ENCODE data around the gene HMGN1.
A peak's percentile ranks its signal among the peaks of the same experiment; 100 is the strongest.
"Not testable (repeated sequence)": the region's sequence is repeated elsewhere in the genome, so short reads cannot be mapped to it uniquely, and the experiment has no call there.

HMGN1 gene, protein sequence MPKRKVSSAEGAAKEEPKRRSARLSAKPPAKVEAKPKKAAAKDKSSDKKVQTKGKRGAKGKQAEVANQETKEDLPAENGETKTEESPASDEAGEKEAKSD

DNA sequence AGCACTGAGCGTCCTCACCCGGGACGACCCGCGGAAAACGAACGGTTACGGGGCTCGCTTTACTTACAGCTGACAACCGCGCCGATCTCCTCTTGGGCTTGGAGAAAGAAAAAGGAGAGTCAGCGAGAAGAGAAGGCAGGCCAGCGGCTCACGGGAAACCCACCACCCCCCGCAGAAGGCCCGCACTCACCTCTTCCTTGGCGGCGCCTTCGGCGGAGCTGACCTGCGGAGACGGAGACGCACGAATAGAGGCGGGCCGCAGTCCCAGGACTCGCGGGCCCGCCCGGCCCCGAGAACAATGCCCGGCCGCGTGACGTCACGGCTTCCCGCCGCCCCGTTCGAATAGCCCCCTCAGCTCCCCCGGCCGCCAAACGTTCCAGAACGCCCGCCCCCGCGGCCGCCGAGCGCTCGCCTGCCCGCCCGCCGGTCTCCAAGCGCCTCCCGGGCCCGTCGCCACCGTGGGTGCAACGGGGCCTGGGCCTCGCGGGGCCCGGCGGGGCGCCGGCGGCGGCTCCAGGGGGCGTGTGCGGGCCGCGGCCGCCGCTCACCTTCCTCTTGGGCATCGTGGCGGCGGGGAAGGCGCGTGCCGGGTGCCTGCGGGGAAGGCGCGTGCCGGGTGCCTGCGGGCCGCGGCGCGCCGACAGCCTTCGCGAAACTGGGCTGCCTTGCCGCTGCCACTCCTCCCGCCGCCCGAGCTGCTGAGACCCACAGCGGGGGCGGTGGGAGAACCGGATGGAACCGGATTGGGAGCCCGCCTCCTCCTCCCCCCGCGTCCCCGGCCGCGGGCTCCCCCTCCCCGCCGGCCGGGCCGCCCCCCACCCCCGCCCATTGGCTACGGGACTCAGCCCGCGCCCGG, at the start of gene HMGN1:
Gene HMGN1 (minus strand): TSS at position 734 of the 856 bp plus-strand sequence. CDS start 171 bp downstream, at position 563.
- peak; percentile 93 for DNase-seq

DNA sequence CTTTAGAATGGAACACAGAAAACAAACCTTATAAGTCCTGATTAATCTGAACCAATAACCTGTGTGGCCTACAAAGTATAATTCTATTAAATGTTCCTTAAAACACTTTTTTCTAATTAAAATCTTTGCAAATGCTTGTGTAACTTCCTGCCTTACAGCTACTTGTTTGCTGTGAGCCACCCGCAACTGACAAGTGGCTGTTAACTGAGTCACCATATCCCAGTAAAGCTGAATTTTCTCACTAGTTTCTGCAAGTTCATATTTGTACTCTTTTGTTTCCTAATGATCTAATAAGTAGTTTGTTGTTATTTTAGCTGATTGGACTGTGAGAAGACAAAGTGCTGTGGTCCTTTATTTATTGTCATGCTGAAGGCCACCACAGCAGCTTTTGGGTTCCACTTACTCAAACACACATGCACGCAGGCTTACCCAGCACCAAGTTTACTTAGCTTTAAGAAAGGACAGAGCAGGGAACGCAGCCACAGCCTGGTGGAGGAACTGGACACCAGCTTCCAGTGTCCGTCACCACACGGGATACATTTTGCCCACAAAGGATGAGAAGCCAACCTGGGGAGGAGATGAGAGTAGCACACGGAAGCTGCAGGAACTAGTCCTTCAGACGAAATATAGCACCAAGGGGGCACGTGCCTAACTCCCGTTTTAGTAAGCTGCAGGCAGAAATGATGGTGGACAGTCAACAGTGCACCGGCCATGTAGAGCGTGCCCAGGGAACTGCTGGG, 48.9 kb upstream of the HMGN1 start:
- no peak for DNase-seq

DNA sequence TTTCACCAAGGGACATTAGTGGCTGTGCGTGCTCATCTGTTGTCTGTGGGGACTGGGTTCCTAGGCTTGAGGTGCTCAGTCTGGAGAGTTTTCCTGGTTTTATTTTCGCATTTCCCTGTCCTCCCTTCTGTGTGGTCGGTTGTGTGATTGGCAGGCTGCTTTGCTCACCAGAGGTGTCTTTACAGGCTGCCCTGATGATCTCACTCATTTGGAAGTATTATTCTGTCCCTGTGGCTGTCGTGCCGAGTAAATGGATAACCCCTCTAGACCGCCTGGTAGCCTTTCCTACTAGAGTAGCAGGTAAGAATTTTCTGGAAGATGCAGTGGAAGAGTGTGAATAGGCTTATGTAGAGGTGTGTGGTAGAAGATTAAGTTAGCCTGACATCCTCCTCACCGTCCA, 44.1 kb upstream of the HMGN1 start:
- DNase-seq, result no peak

DNA sequence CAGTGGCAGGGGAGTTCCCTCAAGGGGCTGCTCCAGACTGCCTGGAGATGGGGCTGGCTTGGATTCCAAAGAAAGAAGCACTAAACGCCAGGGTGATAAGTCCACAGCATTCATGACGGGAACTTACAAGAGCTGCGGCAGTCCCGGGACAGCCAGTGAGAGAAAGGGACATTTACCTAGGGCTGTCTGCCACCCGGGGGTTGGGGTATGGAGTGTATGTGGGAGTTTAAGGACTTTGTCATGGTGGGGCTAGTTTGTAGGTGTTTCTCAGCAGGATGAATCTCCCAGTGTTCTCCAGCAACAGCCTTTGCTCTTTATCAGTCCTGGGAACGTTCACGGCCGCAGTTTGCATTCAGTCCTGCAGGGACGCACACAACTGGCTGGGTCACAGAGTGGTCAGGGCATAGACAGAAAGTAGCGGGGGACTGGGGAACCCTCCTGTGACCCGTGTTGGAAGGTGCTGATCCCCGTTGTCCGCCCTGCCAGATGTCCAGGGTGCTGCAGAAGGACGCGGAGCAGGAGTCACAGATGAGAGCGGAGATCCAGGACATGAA, 41.4 kb upstream of the HMGN1 start:
- DNase-seq, result no peak

DNA sequence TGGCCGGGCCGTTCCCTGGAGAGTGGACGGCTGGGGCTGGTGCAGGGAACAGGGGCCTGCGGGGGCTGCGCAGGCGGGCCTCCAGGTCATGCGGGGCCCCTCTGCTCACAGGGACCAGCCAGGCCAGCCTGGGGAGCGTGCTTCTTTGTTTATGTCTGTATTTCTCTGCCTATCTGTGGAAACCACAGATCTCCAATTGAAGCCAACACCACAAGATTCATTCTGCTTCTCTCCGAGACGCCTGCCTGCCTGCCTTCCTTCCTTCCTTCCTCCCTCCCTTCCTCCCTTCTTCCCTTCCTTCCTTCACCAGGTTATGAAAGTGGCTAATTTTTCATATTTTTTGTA, 39.9 kb upstream of the HMGN1 start:
- no peak for DNase-seq

DNA sequence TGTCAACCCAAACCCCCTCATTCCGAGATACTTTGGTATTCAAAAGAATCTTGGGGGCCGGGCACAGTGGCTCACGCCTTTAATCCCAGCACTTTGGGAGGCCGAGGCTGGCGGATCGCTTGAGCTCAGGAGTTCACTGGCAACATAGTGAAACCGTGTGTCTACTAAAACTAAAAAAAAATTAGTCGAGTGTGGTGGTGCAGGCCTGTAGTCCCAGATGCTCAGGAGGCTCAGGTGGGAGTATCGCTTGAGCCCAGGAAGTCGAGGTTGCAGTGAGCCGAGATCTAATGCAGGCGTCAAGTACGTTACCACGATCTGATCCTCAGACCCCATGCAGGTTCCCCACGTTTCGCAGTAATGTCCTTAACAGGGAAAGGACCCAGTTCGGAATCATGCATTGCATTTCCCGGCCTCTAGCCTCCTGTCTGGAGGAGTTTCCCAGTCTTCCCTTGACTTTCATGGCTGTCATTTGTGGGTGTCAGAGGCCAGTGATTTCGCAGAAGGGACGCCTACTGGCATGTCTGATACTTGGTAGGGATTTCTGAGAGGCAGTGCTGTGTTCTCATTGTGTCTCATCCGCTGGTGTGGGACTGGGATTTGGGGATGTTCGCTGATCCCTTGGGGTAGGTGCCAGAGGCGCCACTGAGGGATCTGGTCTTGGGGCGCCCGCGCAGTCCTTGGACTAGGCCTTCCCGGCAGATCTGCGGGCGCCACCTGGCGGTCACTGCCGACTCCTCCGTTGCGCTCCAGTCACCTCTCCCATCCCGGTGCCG, 39.3 kb upstream of the HMGN1 start:
- DNase-seq, result peak; percentile 94

DNA sequence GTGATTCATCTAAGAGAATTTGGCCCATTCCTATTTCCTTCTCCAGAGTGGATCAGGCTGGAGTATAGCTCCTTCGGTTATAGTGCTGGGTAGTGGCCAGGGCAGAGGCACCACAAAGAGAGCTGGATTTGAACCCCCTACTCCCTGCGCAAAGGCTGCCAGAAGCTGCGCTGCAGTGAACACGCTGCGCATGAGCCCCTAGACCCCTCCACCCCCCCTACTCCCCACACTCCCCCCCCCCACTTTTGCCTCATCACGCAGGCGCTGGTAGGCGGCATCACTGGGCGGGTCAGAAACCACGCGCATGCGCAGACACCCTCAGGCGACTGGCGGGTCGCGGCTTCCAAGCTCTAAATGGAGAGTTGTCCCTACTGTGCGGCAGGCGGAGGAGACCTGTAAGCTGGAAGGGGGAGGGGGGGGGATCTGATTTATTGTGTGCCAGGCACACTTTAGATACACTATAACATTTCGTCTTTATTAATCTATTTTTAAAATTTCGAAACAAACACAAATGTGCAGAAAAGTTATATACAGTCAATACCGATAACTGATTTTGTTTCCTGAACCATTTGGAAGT, 38.7 kb upstream of the HMGN1 start:
- peak; percentile 96 for DNase-seq

DNA sequence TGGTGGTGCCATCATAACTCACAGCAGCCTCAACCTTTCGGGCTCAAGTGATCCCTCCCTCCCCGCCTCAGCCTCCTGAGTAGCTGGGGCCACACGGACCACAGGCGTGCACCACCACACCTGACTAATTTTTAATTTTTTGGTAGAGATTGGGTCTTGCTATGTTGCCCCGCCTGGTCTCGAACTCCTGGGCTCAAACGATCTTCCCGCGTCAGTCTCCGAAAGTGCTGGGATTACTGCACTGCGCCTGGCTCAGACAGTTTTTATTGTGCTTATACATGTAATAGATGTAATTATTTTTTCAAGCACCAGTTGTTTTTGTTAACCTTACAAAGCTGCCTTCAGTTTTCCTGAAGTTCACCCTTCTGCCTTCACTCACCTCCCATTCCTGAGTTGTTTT, 38.0 kb upstream of the HMGN1 start:
- DNase-seq, result no peak

DNA sequence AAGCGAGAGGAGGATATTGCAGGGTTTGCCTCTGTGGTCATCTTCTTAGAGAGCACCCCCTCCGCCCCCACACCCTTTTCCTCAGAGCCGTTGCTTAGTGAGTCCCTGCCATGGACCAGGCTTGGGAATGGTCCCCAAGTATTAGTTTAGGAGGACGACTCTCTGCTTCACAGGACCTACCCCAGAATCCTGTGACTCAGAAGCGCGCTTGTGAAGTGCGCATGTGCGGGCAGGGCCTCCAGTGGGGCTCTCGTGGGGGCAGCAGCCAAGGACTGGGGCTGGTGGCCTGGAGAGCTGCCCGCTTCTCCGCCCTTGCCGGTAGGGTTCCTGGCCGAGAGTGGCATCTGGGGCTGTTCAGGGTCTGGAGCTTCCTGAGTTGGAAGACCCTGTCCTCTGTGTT, 37.3 kb upstream of the HMGN1 start:
- no peak for DNase-seq

DNA sequence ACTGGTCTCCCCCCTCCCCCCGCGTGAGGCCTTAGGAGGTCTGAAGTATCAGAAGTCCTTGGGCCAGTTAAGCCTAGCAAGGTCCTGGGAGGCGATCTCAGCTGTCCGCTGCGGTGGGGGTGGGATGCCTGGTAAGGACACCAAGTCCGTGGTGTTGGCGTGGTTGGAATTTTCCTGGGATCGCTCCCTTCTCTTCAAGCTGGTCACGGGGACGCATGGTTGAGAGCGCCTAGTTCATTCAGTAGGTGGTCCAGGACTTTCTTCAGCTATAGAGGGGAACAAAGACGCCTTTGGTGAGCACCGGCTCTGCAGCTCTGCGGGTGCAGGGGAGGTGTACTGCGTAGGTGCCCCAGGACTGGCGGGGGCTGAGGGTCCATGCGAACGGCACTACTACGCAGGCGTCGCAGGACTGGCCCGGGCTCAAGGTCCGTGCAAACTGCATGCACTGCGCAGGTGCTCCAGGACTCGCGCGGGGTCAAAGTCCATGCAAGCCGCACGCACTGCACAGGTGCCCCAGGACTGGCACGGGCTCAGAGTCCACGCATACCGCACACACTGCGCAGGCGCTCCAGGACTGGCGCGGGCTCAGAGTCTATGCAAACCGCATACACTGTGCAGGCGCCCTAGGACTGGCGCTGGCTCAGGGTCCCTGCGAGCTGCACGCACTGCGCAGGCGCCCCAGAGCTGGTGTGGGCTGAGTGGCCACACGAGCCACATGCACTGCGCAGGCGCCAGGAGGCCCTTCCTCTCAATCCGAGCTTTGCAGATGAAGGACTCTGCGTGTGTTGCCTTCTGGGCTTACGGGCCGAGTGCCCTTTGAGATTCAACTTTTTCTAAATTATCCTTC, 36.6 kb upstream of the HMGN1 start:
- peak; percentile 62 for DNase-seq

DNA sequence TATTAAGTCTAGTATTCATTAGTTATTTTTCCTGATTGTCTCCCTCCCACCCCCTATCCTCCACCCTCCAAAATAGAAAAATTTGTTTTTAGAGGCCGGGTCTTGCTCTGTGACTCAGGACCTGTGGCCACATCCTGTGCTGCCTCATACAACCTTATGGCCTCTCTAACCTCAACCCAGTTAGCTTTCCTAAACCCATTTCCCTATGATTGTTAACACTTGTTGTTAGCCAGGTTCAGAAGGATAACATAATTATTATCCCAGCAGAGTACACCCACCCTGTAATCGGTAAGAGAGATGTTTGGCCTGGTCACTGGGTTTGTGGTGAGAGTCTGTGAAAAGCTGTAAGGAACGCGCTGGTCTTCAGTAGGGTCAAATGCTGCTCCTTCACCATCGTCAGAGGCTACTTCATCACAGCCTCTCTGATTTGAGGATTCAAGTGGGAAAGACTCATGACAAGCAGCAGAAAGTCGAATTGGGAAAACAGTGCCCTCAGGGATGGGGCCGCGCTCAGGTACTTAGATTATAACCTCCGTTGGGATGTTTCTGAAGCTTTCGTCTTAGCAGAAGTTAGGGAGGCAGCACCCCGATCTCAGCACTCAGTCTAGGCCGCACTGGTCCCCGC, 35.9 kb upstream of the HMGN1 start:
- DNase-seq, result peak; percentile 26

DNA sequence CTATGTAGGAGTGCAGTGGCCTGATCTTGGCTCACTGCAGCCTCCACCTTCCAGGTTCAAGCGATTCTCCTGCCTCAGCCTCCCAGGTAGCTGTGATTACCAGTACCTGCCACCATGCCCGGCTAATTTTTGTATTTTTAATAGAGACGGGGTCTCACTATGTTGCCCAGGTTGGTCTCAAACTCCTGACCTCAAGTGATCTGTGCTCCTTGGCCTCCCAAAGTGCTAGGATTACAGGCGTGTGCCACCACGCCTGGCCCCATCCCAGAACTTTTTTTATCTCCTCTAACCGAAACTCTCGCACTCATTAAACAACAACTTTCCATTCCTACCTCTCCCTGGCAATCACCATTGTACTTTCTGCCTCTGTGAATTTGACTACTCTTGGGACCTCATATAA, 33.2 kb upstream of the HMGN1 start:
- not testable (repeated sequence) for DNase-seq

DNA sequence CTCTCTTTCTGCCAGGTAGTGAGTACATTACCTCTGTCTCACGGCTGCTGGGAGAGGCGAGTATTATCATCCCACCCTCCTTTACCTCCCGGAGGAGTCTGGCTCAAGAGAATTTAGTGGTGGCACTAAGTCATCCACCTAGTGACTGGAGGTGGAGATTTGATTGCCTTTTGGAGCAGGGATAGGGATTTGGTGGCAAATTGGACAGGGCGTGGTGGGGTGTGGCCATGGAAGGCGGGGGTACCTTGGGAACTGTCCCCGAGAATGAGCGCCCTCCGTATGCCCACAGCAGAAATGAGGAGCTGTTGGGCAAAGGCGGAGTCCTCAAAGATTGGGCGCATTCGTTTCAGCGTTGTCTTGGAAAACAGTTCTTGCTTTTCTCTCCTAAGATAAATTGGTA, 32.1 kb upstream of the HMGN1 start:
- no peak for DNase-seq

DNA sequence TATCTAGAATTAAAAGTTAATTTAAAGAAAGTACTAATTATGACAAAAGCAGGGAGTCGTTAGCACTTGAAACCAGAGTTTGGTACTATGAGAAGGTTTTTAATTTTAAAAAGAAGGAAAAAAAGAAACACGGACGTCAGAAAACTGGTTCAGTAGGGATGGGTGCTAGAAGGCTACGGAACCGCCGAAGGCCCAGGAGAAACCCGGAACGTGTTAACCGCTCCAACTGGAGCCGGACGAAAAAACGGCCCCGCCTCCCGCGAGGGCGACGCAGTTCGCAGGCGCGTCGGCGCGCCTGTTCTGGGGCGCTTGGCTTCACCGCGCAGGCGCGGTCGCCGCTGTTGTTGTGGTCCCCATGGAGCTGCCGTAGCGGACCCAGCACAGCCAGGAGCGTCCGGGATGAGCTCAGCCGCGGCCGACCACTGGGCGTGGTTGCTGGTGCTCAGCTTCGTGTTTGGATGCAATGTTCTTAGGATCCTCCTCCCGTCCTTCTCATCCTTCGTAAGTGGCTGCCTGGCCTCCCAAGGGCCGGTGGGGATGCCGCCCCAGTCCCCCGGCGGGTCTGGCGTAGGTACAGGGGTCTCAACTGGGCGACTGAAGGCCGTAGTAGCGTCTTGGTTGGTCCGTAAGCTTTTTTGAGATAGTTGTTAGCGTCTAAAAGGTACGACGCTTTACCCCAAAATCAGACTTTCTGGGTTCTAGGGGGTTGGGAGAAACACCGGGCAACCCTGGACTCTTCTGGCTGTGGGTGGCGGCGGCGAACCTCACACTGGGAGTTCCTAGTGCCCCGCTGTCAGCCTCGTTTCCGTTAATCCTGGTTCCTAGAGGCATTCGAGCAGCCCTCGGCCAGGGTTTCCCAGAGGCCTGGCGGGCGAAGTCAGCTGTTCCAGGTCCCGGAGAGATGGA, 31.4 kb upstream of the HMGN1 start:
- DNase-seq, result peak; percentile 97

DNA sequence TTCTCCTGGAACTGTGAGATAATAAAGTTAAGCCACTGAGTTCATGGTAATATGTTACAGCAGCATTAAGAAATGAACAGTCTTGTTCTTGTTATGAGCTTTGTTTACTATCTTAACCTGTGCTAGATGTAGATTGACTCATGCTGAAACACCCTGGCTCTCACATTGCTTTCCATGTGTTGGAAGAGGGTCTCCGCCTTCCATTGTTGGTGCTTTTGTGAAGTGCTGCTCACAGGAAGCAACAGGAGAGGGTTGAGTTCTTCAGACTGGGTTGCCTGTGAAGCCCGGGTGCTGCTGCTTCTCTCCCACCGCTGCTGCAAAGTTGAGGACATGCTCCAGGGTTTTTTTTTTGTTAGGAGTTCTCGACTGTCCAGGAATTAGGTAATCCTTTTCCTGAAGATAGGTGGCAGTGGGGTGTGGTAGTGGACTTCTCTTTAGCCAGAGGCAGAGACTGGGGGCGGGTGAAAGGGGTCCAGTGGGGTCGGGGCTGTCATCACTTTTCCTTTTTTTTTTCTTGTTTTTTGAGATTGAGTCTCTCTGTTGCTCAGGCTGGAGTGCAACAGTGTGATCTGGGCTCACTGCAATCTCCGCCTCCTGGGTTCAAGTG, 28.7 kb upstream of the HMGN1 start:
- peak; percentile 45 for DNase-seq

DNA sequence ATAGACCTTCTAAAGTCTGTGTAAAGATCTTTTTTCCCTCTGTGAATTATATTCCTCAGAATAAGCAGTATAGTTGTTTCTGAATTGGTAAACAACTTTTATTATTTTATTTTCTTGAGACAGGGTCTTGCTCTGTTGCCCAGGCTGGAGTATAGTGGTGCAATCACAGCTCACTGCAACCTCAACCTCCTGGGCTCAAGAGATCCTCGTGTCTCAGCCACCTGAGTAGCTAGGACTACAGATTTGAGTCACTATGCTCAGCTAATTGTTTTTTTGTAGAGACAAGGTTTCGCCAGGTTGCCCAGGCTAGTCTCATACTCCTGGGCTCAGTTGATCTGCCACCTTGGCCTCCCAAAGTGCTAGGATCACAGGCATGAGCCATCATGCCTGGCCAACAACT, 26.6 kb upstream of the HMGN1 start:
- peak; percentile 38 for DNase-seq

DNA sequence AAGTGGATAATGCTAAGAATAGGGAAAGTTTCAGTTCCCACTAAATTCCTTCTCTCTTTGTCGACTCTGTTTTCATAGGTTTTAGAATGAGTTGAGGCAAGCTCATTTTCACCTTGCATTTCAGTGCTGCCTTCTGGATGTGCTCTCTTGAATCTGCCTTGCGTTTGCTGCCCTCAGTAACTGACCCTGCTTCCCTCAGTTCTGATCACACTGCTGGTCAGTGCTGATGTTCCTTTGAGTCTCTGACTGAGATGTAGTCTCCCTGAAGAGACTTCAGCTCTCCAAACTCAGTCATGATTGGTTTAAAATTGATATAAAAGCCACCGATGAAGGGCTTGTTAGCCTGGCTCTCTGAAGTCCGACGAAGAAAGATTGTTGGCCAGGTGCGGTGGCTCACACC, 25.2 kb upstream of the HMGN1 start:
- no peak for DNase-seq

DNA sequence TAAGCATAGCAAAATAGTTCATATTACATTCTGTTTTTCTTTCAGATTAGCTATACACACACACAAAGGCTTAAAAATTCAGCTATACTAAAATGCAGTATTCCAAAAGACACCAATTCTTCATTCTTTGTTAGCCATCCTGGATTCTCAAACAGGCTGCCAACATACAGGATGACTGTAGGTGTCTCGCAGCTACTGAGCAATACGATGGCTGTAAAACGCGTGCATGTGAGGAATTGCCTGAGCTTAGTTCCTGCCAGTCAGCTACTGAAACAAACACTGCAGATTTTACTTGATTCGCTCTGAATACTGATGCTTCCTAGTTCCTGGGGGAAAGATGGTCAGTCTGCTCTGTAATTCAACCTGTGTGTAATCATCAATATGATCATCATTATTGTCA, 24.7 kb upstream of the HMGN1 start:
- no peak for DNase-seq

DNA sequence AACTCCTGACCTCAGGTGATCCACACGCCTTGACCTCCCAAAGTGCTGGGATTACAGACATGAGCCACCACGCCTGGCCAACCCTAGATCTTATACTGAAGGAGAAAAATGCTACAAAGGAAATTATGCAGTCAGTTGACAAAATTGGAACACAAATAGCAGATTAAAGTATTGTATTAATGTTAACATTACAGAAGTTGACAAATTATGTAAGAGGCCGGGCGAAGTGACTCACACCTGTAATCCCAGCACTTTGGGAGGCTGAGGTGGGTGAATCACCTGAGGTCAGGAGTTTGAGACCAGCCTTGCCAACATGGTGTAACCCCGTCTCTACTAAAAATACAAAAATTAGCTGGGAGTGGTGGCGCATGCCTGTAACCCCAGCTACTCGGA, 21.0 kb upstream of the HMGN1 start:
- not testable (repeated sequence) for DNase-seq

DNA sequence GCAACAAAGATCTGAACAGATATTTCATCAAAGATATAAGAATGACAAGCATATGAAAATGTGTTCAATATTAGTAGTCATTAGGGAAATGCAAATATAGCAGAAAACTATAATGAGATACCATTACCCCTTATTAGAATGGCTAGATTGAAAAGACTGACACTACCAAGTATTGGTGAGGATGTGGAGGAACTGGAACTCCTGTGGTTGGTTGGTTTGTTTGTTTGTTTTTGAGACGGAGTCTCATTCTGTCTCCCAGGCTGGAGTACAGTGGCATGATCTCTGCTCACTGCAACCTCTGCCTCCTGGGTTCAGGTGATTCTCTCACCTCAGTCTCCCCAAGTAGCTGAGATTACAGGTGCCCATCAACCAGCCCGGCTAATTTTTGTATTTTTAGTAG, 18.9 kb upstream of the HMGN1 start:
- no peak for DNase-seq
